Caco-2 (cell line): ENCODE data around the gene NUP98. TPM values are rescaled to one million over a fixed set of nuclear protein-coding genes. Genes with fewer than 3 reads are reported as not detected.

Experiments used
- BruUV-seq: library from RNA; stranded (reverse); fragments of 400-500 nt; replicated peaks from 2 replicates; lab custom pipeline; 2021; lab: Mats Ljungman, UMichigan
- CTCF ChIA-PET: fragments of 300-600 bp; sonication (Branson Sonifier 250); formaldehyde crosslinking; loops from one replicate; lab custom pipeline; 2022; ENCODE audit warnings: antibody characterized with exemption; lab: Charles Lee
- POLR2A ChIA-PET: fragments of 300-600 bp; sonication (Branson Sonifier 250); formaldehyde crosslinking; loops from one replicate; lab custom pipeline; 2022; ENCODE audit warnings: antibody characterized with exemption; lab: Charles Lee
- DNase-seq, 2 experiments: peaks; one replicate each; pipeline versions ENCODE4 v3.0.0 to v3.0.0-alpha.2; 2020 to 2022
- H3K27me3 ChIP-seq: replicated peaks from 2 replicates; pipeline ENCODE4 v1.6.0; 2011; ENCODE audit warnings: low read length; ENCODE audit not compliant: control insufficient read depth, insufficient read depth
- H3K36me3 ChIP-seq: 2 replicates; pipeline ENCODE4 v1.5.1; 2011; ENCODE audit warnings: low read length; ENCODE audit not compliant: control insufficient read depth, insufficient read depth
- H3K4me1 ChIP-seq: fragments of 250-450 bp; sonication (Bioruptor Pico); 2 replicates; pipeline ENCODE4 v1.5.1; 2020; ENCODE audit warnings: mild to moderate bottlenecking
- H3K4me3 ChIP-seq: 2 replicates; pipeline ENCODE4 v1.5.1; 2011; ENCODE audit warnings: low read depth, mild to moderate bottlenecking, control low read depth, low read length
- H3K9me3 ChIP-seq: fragments of 250-450 bp; sonication (Bioruptor Pico); 2 replicates; pipeline ENCODE4 v1.5.1; 2020; ENCODE audit warnings: mild to moderate bottlenecking, moderate library complexity
- H3K27ac Mint-ChIP-seq: one replicate; pipeline ENCODE4 v1.8.0; 2022; ENCODE audit warnings: mixed read lengths; ENCODE audit not compliant: unreplicated experiment
- H3K27me3 Mint-ChIP-seq: one replicate; pipeline ENCODE4 v1.8.0; 2022; ENCODE audit warnings: mixed read lengths; ENCODE audit not compliant: insufficient read depth, unreplicated experiment
- H3K36me3 Mint-ChIP-seq: one replicate; pipeline ENCODE4 v1.8.0; 2022; ENCODE audit warnings: mild to moderate bottlenecking, mixed read lengths; ENCODE audit not compliant: insufficient read depth, unreplicated experiment
- H3K4me1 Mint-ChIP-seq: one replicate; pipeline ENCODE4 v1.8.0; 2022; ENCODE audit warnings: low read depth, mixed read lengths; ENCODE audit not compliant: unreplicated experiment
- H3K4me3 Mint-ChIP-seq: one replicate; pipeline ENCODE4 v1.8.0; 2022; ENCODE audit warnings: mild to moderate bottlenecking, moderate library complexity, mixed read lengths; ENCODE audit not compliant: unreplicated experiment
- H3K9me3 Mint-ChIP-seq: one replicate; pipeline ENCODE4 v1.8.0; 2022; ENCODE audit warnings: mixed read lengths; ENCODE audit not compliant: unreplicated experiment
- CTCF ChIP-seq, 2 experiments: fragments of 200-600 bp in 1 of 2; IDR thresholded peaks; 1 replicate in 1 of 2; 2 replicates in 1 of 2; pipeline versions ENCODE4 v1.5.1 to v1.8.0; 2011 to 2022; ENCODE audit warnings: antibody characterized with exemption in 1 of 2, control low read depth in 1 of 2, inconsistent platforms in 1 of 2, low read depth in 1 of 2, low read length in 1 of 2, mild to moderate bottlenecking in 1 of 2, moderate library complexity in 1 of 2; ENCODE audit not compliant: insufficient read depth in 1 of 2, severe bottlenecking in 1 of 2, unreplicated experiment in 1 of 2
- intact Hi-C: fragments of 100-400 bp; cut with micrococcal nuclease; formaldehyde crosslinking; loops from one replicate; pipeline ENCODE4 v1.10.0; 2022; ENCODE audit not compliant: unreplicated experiment
- total RNA-seq: library from RNA; stranded (reverse); gene quantifications from 2 replicates; pipeline ENCODE4 v1.2.3, GENCODE V29; 2022

Gene NUP98
- total RNA-seq, 1 experiment from 2014 or later: 146 TPM

- CTCF ChIA-PET: no interaction called here
- POLR2A ChIA-PET: no interaction called here
- H3K27me3 ChIP-seq: no peaks in the 10 kb centered on the region
- TF ChIP-seq CTCF (IDR thresholded peaks at IDR 0.05; ENCODE audit: insufficient read depth in 1 of 2, low read depth in 1 of 2, low read length in 1 of 2, severe bottlenecking in 1 of 2, unreplicated experiment in 1 of 2): no peak
- Mint-ChIP-seq H3K27ac (no peak overlapping the region), H3K4me3 (no peak overlapping the region), H3K4me1 (no peaks in the 10 kb centered on the region), H3K27me3 (no peaks in the 10 kb centered on the region), H3K9me3 (no peaks in the 10 kb centered on the region), H3K36me3 (peaks cover 88% of the 10 kb centered on the region)
- no TSS peak for BruUV-seq
- no peaks in the 10 kb centered on the region for H3K9me3 ChIP-seq
- H3K36me3 ChIP-seq: peaks cover 10% of the 10 kb centered on the region
- no peak overlapping the region for H3K4me3 ChIP-seq
- H3K4me1 ChIP-seq: no peaks in the 10 kb centered on the region
- no peak for DNase-seq
- intact Hi-C loops: no loop called here
Measured at GRCh38 chr11:3723014-3723708, 74.2 kb downstream of the NUP98 start.

- POLR2A ChIA-PET: no interaction called here
- H3K4me1 Mint-ChIP-seq: no peaks in the 10 kb centered on the region
- Histone ChIP-seq H3K9me3 (no peaks in the 10 kb centered on the region), H3K27me3 (no peaks in the 10 kb centered on the region), H3K4me3 (no peak overlapping the region), H3K4me1 (no peaks in the 10 kb centered on the region), H3K36me3 (peaks cover 10% of the 10 kb centered on the region)
- no peak for DNase-seq
- TF ChIP-seq CTCF (IDR thresholded peaks at IDR 0.05; ENCODE audit: insufficient read depth in 1 of 2, low read depth in 1 of 2, low read length in 1 of 2, severe bottlenecking in 1 of 2, unreplicated experiment in 1 of 2): no peak
- no TSS peak for BruUV-seq
- no peaks in the 10 kb centered on the region for H3K27me3 Mint-ChIP-seq
- peaks cover 88% of the 10 kb centered on the region for H3K36me3 Mint-ChIP-seq
- no peak overlapping the region for H3K27ac Mint-ChIP-seq
- intact Hi-C loops: no loop called here
- CTCF ChIA-PET: no interaction called here
- no peaks in the 10 kb centered on the region for H3K9me3 Mint-ChIP-seq
- no peak overlapping the region for H3K4me3 Mint-ChIP-seq
Measured at GRCh38 chr11:3722100-3722499, 75.3 kb downstream of the NUP98 start.

DNA sequence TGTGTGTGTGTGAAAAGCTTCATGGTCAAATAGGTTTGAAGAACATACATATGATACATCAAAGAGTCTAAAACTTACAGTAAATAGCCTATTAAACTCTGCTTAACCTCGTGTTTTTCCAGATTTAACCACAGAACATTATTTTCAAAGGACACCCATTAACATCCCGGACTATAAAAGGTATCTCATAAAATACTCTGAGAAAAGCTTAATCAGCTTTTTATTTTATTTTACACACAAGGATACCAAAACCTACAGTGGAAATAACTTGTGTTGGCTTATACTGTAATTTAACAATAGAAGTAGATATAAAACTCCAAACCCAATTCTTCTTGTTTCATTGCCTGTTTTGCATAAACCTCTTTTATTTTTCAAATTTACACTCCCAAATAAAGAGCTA is 76.4 kb downstream of the NUP98 start:
- intact Hi-C loops: no loop called here

More for the DNA sequence above, 76.4 kb downstream of the NUP98 start:
- H3K27me3 ChIP-seq: no peaks in the 10 kb centered on the region
- H3K36me3 ChIP-seq: peaks cover 11% of the 10 kb centered on the region
- POLR2A ChIA-PET: no interaction called here
- Mint-ChIP-seq H3K27ac (no peak overlapping the region), H3K27me3 (no peaks in the 10 kb centered on the region), H3K36me3 (peaks cover 91% of the 10 kb centered on the region), H3K9me3 (no peaks in the 10 kb centered on the region), H3K4me1 (no peaks in the 10 kb centered on the region), H3K4me3 (no peak overlapping the region)
- no peak for DNase-seq
- H3K4me1 ChIP-seq: no peaks in the 10 kb centered on the region
- no TSS peak for BruUV-seq
- no peak overlapping the region for H3K4me3 ChIP-seq
- CTCF ChIA-PET: interaction anchor here (0.6 kb wide), 1 partner anchor 105 kb away, joined by 3 read pairs; no protein-coding TSS in a partner anchor
- H3K9me3 ChIP-seq: no peaks in the 10 kb centered on the region
- no peak for TF ChIP-seq CTCF (IDR thresholded peaks at IDR 0.05; ENCODE audit: insufficient read depth in 1 of 2, low read depth in 1 of 2, low read length in 1 of 2, severe bottlenecking in 1 of 2, unreplicated experiment in 1 of 2)
